Activated T-helper 17 cell treated with anti-CD3 and anti-CD28 coated beads, Interleukin-2, amount 50 U/mL, for 72 hours (primary cell): ENCODE data around the gene PLD5. TPM values are rescaled to one million over a fixed set of nuclear protein-coding genes. Genes with fewer than 3 reads are reported as not detected.
"Not testable (repeated sequence)": the region's sequence is repeated elsewhere in the genome, so short reads cannot be mapped to it uniquely, and the experiment has no call there.

ENCODE experiments used
- ATAC-seq: fragments of 150-1000 bp; cut with Tn5 transposase; replicated peaks from 2 replicates; pipeline ENCODE4 v1.10.0; 2021; ENCODE audit warnings: mild to moderate bottlenecking, moderate library complexity
- H3K27ac Mint-ChIP-seq: one replicate; pipeline ENCODE4 v1.8.0; 2022; ENCODE audit warnings: mixed read lengths
- H3K27me3 Mint-ChIP-seq: one replicate; pipeline ENCODE4 v1.8.0; 2022; ENCODE audit warnings: mixed read lengths
- H3K36me3 Mint-ChIP-seq: one replicate; pipeline ENCODE4 v1.8.0; 2022; ENCODE audit warnings: low read depth, mild to moderate bottlenecking, mixed read lengths
- H3K4me1 Mint-ChIP-seq: one replicate; pipeline ENCODE4 v1.8.0; 2022; ENCODE audit warnings: mixed read lengths
- H3K4me3 Mint-ChIP-seq: one replicate; pipeline ENCODE4 v1.8.0; 2022; ENCODE audit warnings: mild to moderate bottlenecking, mixed read lengths
- H3K9me3 Mint-ChIP-seq: one replicate; pipeline ENCODE4 v1.8.0; 2022; ENCODE audit warnings: mixed read lengths
- total RNA-seq, 2 donors: library from RNA; stranded (reverse); gene quantifications; one replicate each; pipeline ENCODE4 v1.2.3, GENCODE V29; 2022

PLD5 gene
- total RNA-seq, 2 donors from 2014 or later = not detected

- H3K36me3 Mint-ChIP-seq = no peaks in the 10 kb centered on the region
- H3K4me1 Mint-ChIP-seq = no peaks in the 10 kb centered on the region
These were observed 99.3 kb downstream of the PLD5 start for GRCh38 chr1:242425232-242425631.

GRCh38 chr1:242416657-242417056 lies 107.8 kb downstream of the PLD5 start:
- no peaks in the 10 kb centered on the region for H3K9me3 Mint-ChIP-seq
- no peaks in the 10 kb centered on the region for H3K36me3 Mint-ChIP-seq
- no peak overlapping the region for H3K4me3 Mint-ChIP-seq
- H3K27me3 Mint-ChIP-seq = peaks cover 3% of the 10 kb centered on the region
- no peaks in the 10 kb centered on the region for H3K4me1 Mint-ChIP-seq
- H3K27ac Mint-ChIP-seq = no peak overlapping the region
- no peak for ATAC-seq

More at GRCh38 chr1:242425232-242425631, 99.3 kb downstream of the PLD5 start:
- Mint-ChIP-seq H3K27me3 (peaks cover 4% of the 10 kb centered on the region), H3K9me3 (peaks cover 4% of the 10 kb centered on the region), H3K27ac (no peak overlapping the region), H3K4me3 (no peak overlapping the region)
- peak; percentile 34 for ATAC-seq

- H3K4me3 Mint-ChIP-seq = no peak overlapping the region
- peaks cover 4% of the 10 kb centered on the region for H3K9me3 Mint-ChIP-seq
- no peaks in the 10 kb centered on the region for H3K36me3 Mint-ChIP-seq
- no peak overlapping the region for H3K27ac Mint-ChIP-seq
- H3K4me1 Mint-ChIP-seq = no peaks in the 10 kb centered on the region
- ATAC-seq = no peak
- H3K27me3 Mint-ChIP-seq = no peaks in the 10 kb centered on the region
These were observed 111.6 kb downstream of the PLD5 start for GRCh38 chr1:242412921-242413320.

- Mint-ChIP-seq H3K27me3 (no peaks in the 10 kb centered on the region), H3K36me3 (no peaks in the 10 kb centered on the region), H3K4me1 (no peaks in the 10 kb centered on the region), H3K9me3 (peaks cover 4% of the 10 kb centered on the region), H3K4me3 (no peak overlapping the region), H3K27ac (no peak overlapping the region)
- no peak for ATAC-seq
These were observed 112.6 kb downstream of the PLD5 start for GRCh38 chr1:242411901-242412300.

- no peak overlapping the region for H3K4me3 Mint-ChIP-seq
- H3K36me3 Mint-ChIP-seq = no peaks in the 10 kb centered on the region
- H3K27ac Mint-ChIP-seq = no peak overlapping the region
- no peak for ATAC-seq
- no peaks in the 10 kb centered on the region for H3K4me1 Mint-ChIP-seq
- no peaks in the 10 kb centered on the region for H3K27me3 Mint-ChIP-seq
- H3K9me3 Mint-ChIP-seq = peaks cover 4% of the 10 kb centered on the region
These were observed 118.5 kb downstream of the PLD5 start for GRCh38 chr1:242405947-242406346.

GRCh38 chr1:242404296-242404695 lies 120.2 kb downstream of the PLD5 start:
- H3K27me3 Mint-ChIP-seq = no peaks in the 10 kb centered on the region
- H3K27ac Mint-ChIP-seq = no peak overlapping the region
- peaks cover 2% of the 10 kb centered on the region for H3K9me3 Mint-ChIP-seq
- no peaks in the 10 kb centered on the region for H3K4me1 Mint-ChIP-seq
- ATAC-seq = no peak
- H3K36me3 Mint-ChIP-seq = no peaks in the 10 kb centered on the region
- no peak overlapping the region for H3K4me3 Mint-ChIP-seq

- Mint-ChIP-seq H3K4me1 (no peaks in the 10 kb centered on the region), H3K27me3 (no peaks in the 10 kb centered on the region), H3K9me3 (no peaks in the 10 kb centered on the region), H3K4me3 (no peak overlapping the region), H3K27ac (no peak overlapping the region), H3K36me3 (no peaks in the 10 kb centered on the region)
- ATAC-seq = no peak
These were observed 121.5 kb downstream of the PLD5 start for GRCh38 chr1:242402956-242403355.

GRCh38 chr1:242401937-242402336 lies 122.6 kb downstream of the PLD5 start:
- ATAC-seq = no peak
- Mint-ChIP-seq H3K36me3 (no peaks in the 10 kb centered on the region), H3K27me3 (no peaks in the 10 kb centered on the region)

GRCh38 chr1:242398351-242398750 lies 126.1 kb downstream of the PLD5 start:
- no peaks in the 10 kb centered on the region for H3K4me1 Mint-ChIP-seq
- peaks cover 5% of the 10 kb centered on the region for H3K9me3 Mint-ChIP-seq
- H3K27ac Mint-ChIP-seq = no peak overlapping the region
- no peak overlapping the region for H3K4me3 Mint-ChIP-seq
- no peak for ATAC-seq
- no peaks in the 10 kb centered on the region for H3K36me3 Mint-ChIP-seq
- no peaks in the 10 kb centered on the region for H3K27me3 Mint-ChIP-seq

More at GRCh38 chr1:242401937-242402336, 122.6 kb downstream of the PLD5 start:
- no peak overlapping the region for H3K27ac Mint-ChIP-seq
- no peaks in the 10 kb centered on the region for H3K9me3 Mint-ChIP-seq
- H3K4me1 Mint-ChIP-seq = no peaks in the 10 kb centered on the region
- no peak overlapping the region for H3K4me3 Mint-ChIP-seq

GRCh38 chr1:242391896-242392295 lies 132.6 kb downstream of the PLD5 start:
- no peak overlapping the region for H3K27ac Mint-ChIP-seq
- H3K4me3 Mint-ChIP-seq = no peak overlapping the region
- H3K36me3 Mint-ChIP-seq = no peaks in the 10 kb centered on the region
- peaks cover 4% of the 10 kb centered on the region for H3K27me3 Mint-ChIP-seq
- H3K4me1 Mint-ChIP-seq = no peaks in the 10 kb centered on the region
- peaks cover 16% of the 10 kb centered on the region for H3K9me3 Mint-ChIP-seq
- ATAC-seq = no peak

- not testable (repeated sequence) for H3K9me3 Mint-ChIP-seq, ATAC-seq, H3K27ac Mint-ChIP-seq, H3K36me3 Mint-ChIP-seq, H3K27me3 Mint-ChIP-seq, H3K4me1 Mint-ChIP-seq, H3K4me3 Mint-ChIP-seq
These were observed 148.4 kb downstream of the PLD5 start for GRCh38 chr1:242376121-242376520.

- not testable (repeated sequence) for H3K27ac Mint-ChIP-seq, H3K27me3 Mint-ChIP-seq, H3K4me3 Mint-ChIP-seq, ATAC-seq, H3K9me3 Mint-ChIP-seq, H3K36me3 Mint-ChIP-seq, H3K4me1 Mint-ChIP-seq
These were observed 174.1 kb downstream of the PLD5 start for GRCh38 chr1:242350446-242350845.

- H3K36me3 Mint-ChIP-seq = no peaks in the 10 kb centered on the region
- H3K4me1 Mint-ChIP-seq = no peaks in the 10 kb centered on the region
- ATAC-seq = no peak
- no peaks in the 10 kb centered on the region for H3K27me3 Mint-ChIP-seq
- no peak overlapping the region for H3K4me3 Mint-ChIP-seq
- no peak overlapping the region for H3K27ac Mint-ChIP-seq
- H3K9me3 Mint-ChIP-seq = peaks cover 4% of the 10 kb centered on the region
These were observed 174.9 kb downstream of the PLD5 start for GRCh38 chr1:242349636-242350035.

GRCh38 chr1:242330865-242331264 lies 193.6 kb downstream of the PLD5 start:
- H3K9me3 Mint-ChIP-seq, H3K36me3 Mint-ChIP-seq, H3K4me1 Mint-ChIP-seq, H3K27me3 Mint-ChIP-seq, H3K27ac Mint-ChIP-seq, H3K4me3 Mint-ChIP-seq, ATAC-seq: not testable (repeated sequence)

GRCh38 chr1:242327381-242327780 lies 197.1 kb downstream of the PLD5 start:
- not testable (repeated sequence) for H3K27me3 Mint-ChIP-seq, H3K4me3 Mint-ChIP-seq, H3K9me3 Mint-ChIP-seq, H3K27ac Mint-ChIP-seq, H3K36me3 Mint-ChIP-seq, ATAC-seq, H3K4me1 Mint-ChIP-seq

- ATAC-seq = not testable (repeated sequence)
These were observed 202.5 kb downstream of the PLD5 start for GRCh38 chr1:242321981-242322380.

More at GRCh38 chr1:242321981-242322380, 202.5 kb downstream of the PLD5 start:
- not testable (repeated sequence) for H3K36me3 Mint-ChIP-seq, H3K4me1 Mint-ChIP-seq, H3K4me3 Mint-ChIP-seq, H3K9me3 Mint-ChIP-seq, H3K27ac Mint-ChIP-seq, H3K27me3 Mint-ChIP-seq
